OCI-LY1 (cell line): ENCODE data around the gene CSAG2.

ENCODE experiments used
- CTCF ChIP-seq: fragments of 200-600 bp; sonication (generic), shearing (Covaris generic); IDR thresholded peaks from 2 replicates; pipeline ENCODE4 v1.5.1; 2017; ENCODE audit warnings: mild to moderate bottlenecking, antibody characterized with exemption, low read length, moderate library complexity, mixed read lengths
- EZH2 ChIP-seq: fragments of 200-600 bp; sonication (generic), shearing (Covaris generic); IDR thresholded peaks from 2 replicates; pipeline ENCODE4 v1.8.0; 2017; ENCODE audit warnings: borderline replicate concordance, mixed run types, mild to moderate bottlenecking, antibody characterized with exemption, low read length, moderate library complexity, mixed read lengths

- TF ChIP-seq CTCF (no peak), EZH2 (no peak)
Measured at GRCh38 chrX:152735860-152736511, 26.9 kb upstream of the CSAG2 start.
